Cardiac muscle cell (in vitro differentiated cells and primary cell): ENCODE results near the gene CCDC183. TPM values are rescaled to one million over a fixed set of nuclear protein-coding genes. Genes with fewer than 3 reads are reported as not detected.
"Not testable (repeated sequence)": the region's sequence is repeated elsewhere in the genome, so short reads cannot be mapped to it uniquely, and the experiment has no call there.

Source experiments
- DNase-seq, 2 donors: peaks; one replicate each; pipeline versions ENCODE4 v3.0.0 to v3.0.0-alpha.2; 2010 to 2017; ENCODE audit warnings: low read depth in 1 of 2, low spot score in 1 of 2
- H3K27ac ChIP-seq: fragments of 200-600 bp; sonication (generic); 2 replicates; pipeline ENCODE4 v1.5.1; 2016
- H3K27me3 ChIP-seq: fragments of 200-600 bp; sonication (generic); 2 replicates; pipeline ENCODE4 v1.6.0; 2016; ENCODE audit warnings: control low read depth
- H3K36me3 ChIP-seq: fragments of 200-600 bp; sonication (generic); 2 replicates; pipeline ENCODE4 v1.5.1; 2016; ENCODE audit warnings: control low read depth
- H3K4me1 ChIP-seq: fragments of 200-600 bp; sonication (generic); 2 replicates; pipeline ENCODE4 v1.8.1; 2017; ENCODE audit warnings: low read depth, mild to moderate bottlenecking, mixed run types
- H3K4me3 ChIP-seq: fragments of 200-600 bp; sonication (generic); 2 replicates; pipeline ENCODE4 v1.5.1; 2016; ENCODE audit warnings: mild to moderate bottlenecking
- H3K9me3 ChIP-seq: fragments of 200-600 bp; sonication (generic); 2 replicates; pipeline ENCODE4 v1.5.1; 2017; ENCODE audit warnings: low read depth, mild to moderate bottlenecking, control low read depth
- polyA plus RNA-seq: library from polyadenylated mRNA; unstranded; fragments of >200 nt; fragmentation: Nextera tagmentation; extraction: Ambion mirVana; gene quantifications from 2 replicates; pipeline ENCODE4 v1.2.1, GENCODE V29; 2016
- total RNA-seq: library from RNA; depleted of rRNA; stranded (reverse); fragments of >200 nt; gene quantifications from 2 replicates; pipeline ENCODE4 v1.2.3, GENCODE V29; 2016
- TF ChIP-seq, protein P1 (sequence below): IDR thresholded peaks from 2 replicates; pipeline ENCODE4 v1.5.1; 2012; ENCODE audit warnings: low read depth, mild to moderate bottlenecking, low read length

Gene CCDC183
- total and polyA plus RNA-seq, 2 experiments from 2014 or later = 43.1 to 49.3 TPM

DNA sequence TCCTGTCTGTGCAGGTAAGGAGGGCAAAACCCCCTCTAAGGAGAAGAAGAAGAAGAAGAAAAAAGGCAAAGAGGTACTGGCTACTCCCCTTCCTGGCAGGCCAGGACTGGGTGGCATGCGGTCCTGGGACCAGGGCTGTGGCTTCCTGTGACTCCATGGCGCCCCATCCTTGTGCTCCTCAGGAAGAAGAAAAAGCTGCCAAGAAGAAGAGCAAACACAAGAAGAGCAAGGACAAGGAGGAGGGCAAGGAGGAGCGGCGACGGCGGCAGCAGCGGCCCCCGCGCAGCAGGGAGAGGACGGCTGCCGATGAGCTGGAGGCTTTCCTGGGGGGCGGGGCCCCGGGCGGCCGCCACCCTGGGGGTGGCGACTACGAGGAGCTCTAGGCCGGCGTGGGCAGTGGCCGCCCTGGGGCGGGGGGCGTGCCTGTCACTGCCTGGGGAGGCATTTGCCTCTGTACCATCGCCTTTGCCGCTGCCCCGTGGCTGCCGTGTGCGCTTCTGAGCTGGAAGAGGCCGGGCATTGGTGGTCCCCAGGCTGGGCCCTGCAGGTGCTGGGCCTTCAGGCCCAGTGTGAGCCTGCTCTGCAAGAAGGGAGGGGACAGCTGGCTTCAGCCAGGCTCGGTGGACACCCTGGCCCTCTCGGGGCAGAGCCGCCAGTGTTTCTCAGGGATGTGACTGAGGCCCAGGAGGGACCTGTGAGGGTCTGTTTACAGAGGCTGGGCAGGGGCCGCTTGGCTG is 44.2 kb downstream of the CCDC183 start:
- peaks cover 9% of the 10 kb centered on the region for H3K36me3 ChIP-seq
- H3K27ac ChIP-seq = peak overlapping the region; percentile 88
- no peak overlapping the region for H3K4me3 ChIP-seq
- DNase-seq = no peak
- no peaks in the 10 kb centered on the region for H3K27me3 ChIP-seq
- H3K4me1 ChIP-seq = peaks cover 27% of the 10 kb centered on the region
- no peaks in the 10 kb centered on the region for H3K9me3 ChIP-seq
- TF ChIP-seq, protein P1, sequence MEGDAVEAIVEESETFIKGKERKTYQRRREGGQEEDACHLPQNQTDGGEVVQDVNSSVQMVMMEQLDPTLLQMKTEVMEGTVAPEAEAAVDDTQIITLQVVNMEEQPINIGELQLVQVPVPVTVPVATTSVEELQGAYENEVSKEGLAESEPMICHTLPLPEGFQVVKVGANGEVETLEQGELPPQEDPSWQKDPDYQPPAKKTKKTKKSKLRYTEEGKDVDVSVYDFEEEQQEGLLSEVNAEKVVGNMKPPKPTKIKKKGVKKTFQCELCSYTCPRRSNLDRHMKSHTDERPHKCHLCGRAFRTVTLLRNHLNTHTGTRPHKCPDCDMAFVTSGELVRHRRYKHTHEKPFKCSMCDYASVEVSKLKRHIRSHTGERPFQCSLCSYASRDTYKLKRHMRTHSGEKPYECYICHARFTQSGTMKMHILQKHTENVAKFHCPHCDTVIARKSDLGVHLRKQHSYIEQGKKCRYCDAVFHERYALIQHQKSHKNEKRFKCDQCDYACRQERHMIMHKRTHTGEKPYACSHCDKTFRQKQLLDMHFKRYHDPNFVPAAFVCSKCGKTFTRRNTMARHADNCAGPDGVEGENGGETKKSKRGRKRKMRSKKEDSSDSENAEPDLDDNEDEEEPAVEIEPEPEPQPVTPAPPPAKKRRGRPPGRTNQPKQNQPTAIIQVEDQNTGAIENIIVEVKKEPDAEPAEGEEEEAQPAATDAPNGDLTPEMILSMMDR = no peak

DNA sequence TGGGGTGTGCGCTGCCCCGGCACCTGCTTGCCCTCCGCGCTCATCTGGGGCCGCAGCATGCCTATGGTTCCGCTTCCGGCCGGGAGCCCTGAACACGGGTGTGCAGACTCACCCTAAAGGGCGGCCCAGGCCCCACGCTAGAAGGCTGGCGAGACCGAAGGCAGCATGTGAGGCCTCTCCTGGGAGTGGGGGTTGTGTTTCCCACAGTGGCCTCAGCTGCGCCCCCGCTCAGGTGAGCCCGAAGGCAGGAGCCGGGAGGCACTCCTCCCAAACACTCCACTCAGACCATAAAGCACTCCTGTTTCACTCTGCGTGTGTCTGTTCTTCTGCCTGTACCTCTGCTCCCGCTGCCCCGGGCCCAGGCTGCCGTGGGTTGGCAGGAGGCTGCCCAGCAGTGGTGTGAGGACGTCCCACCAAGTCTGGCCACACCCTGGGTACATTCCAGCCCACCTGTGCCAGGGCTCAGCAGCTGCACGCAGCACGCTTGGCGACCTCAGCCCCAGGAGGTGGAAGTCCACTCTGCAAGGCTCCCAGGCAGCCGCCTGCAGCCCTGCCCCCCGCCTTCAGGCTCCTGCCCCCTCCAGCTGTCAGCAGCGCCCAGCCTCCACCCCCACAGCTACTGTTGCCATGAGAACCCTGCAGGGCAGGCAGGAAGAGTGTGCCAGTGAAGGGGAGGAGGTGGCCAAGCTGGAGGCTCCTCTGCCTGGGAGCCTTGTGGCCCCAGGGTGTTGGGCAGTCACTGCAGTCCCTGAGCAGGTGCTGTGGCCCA is 44.9 kb downstream of the CCDC183 start:
- no peaks in the 10 kb centered on the region for H3K9me3 ChIP-seq
- H3K4me1 ChIP-seq = peaks cover 27% of the 10 kb centered on the region
- H3K4me3 ChIP-seq = no peak overlapping the region
- peaks cover 9% of the 10 kb centered on the region for H3K36me3 ChIP-seq
- DNase-seq = peak; percentile 63 to 84
- TF ChIP-seq, protein P1 = no peak
- H3K27ac ChIP-seq = peak overlapping the region; percentile 88
- H3K27me3 ChIP-seq = no peaks in the 10 kb centered on the region

DNA sequence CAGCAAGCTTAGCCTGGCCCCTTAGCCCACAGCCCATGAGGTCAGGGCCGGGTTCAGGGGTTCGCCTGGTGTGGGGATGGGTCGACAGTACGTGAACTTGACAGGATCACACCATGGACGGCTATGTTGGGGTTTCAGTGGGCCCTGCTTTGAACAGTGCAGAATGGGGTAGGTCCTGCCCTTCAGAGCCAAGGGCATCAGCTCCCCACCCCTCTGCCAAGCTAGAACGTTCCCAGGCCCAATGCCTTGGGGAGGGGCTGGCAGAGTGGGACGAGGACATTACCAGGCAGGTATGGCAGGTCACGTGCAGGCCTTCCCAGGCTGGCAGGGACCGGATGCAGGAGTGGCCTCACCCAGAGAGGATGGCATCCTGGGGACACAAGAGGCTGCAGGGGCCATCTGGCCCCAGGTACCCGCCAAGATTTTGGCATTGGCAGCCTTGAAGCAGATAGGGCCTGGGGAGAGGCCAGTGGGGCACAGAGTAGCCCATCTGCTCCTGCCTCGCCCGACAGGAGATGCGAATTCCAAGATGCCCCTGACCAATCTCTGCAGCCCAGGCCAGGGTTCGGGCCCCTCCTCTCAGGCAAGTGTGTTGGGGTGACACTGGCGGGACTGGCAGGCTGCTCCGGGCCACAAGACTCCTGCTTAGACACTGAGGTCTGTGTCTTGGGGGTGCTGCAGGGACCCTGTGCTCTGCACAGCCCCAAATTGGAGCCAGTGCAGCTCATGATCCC is 45.7 kb downstream of the CCDC183 start:
- H3K36me3 ChIP-seq, H3K9me3 ChIP-seq, DNase-seq, H3K27me3 ChIP-seq, H3K4me3 ChIP-seq: not testable (repeated sequence)
- Histone ChIP-seq H3K27ac (peak overlapping the region; percentile 88), H3K4me1 (peaks cover 27% of the 10 kb centered on the region)

DNA sequence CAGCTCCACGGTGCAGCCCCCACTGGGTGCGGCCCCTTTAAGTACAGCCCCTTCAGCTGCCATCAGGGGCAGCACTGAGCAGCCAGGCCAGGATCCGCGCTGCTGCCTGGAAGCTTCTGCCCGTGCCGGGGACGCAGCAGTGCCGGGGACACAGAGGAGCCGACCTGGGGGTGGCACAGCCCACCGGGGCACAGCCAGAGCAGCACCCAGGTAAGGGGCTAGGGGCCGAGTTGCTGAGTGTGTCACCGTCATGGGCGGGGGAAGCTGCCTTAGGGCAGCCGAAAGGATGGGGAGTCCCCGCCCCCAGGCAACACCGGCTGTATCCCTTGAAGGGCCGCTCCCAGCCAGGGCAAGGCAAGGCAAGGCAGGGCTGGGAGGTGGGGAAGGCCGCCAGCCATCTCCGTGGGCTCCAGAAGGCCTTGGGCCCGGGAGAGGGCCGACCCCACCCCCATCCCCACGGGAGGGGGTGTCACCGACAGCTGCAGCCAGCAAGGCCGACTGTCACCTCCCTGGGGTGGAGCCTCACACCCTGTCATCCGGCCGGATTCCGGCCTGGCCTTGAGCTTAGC is 46.3 kb downstream of the CCDC183 start, which contains the start of gene AJM1:
Gene AJM1 (plus strand): TSS at position 99 of the 569 bp plus-strand sequence. CDS start 1,937 bp downstream, outside the sequence.
- H3K27ac ChIP-seq = peak within 1 kb of the TSS; percentile 88
- DNase-seq = peak; percentile 81 to 84
- not testable (repeated sequence) for H3K27me3 ChIP-seq, H3K9me3 ChIP-seq, H3K36me3 ChIP-seq
- TF ChIP-seq, protein P1 = peak; percentile 84
- H3K4me1 ChIP-seq = peaks cover 27% of the 10 kb centered on the region
- H3K4me3 ChIP-seq = peak within 1 kb of the TSS; percentile 3

DNA sequence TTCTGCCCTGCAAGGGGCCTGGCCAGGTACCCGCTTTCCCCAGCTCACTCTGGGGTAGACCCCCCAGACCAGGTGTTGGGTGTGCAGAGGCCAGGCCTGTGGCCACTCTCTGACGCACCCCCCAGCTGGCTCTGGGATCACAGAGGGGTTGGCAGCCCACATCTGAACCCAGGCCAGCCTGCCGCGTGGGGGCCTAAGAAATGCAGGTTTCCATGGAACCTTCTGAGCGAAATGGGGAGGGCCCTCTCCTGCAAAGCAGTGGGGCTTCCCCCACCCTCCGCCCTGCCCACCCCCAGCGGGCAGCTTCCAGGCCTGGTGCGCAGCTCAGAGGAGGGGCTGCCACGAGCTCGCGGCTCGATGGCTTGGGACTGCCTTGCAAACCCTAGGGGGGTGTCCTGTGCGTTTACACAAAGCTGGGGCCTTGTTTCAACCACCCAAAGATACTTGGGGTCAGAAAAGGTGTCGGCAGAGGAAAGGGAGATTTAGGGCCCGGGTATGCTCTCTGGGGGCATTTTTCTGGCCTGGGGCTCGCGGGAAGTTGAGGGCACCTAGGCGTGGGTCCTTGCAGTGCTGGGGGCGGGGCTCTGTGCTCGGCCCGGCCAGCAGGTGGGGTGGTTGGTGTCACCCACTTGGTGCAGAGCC is 47.1 kb downstream of the CCDC183 start:
- not testable (repeated sequence) for H3K9me3 ChIP-seq, H3K4me3 ChIP-seq, H3K36me3 ChIP-seq, H3K27me3 ChIP-seq, DNase-seq
- peaks cover 27% of the 10 kb centered on the region for H3K4me1 ChIP-seq
- H3K27ac ChIP-seq = peak overlapping the region; percentile 11
